Cardiac muscle cell (in vitro differentiated cells and primary cell): Measurements from ENCODE around the gene ARHGAP6. TPM values are rescaled to one million over a fixed set of nuclear protein-coding genes. Genes with fewer than 3 reads are reported as not detected.

Experiments used
- DNase-seq, 2 donors: peaks; one replicate each; pipeline versions ENCODE4 v3.0.0 to v3.0.0-alpha.2; 2010 to 2017; ENCODE audit warnings: low read depth in 1 of 2, low spot score in 1 of 2
- H3K27ac ChIP-seq: fragments of 200-600 bp; sonication (generic); 2 replicates; pipeline ENCODE4 v1.5.1; 2016
- H3K27me3 ChIP-seq: fragments of 200-600 bp; sonication (generic); 2 replicates; pipeline ENCODE4 v1.6.0; 2016; ENCODE audit warnings: control low read depth
- H3K36me3 ChIP-seq: fragments of 200-600 bp; sonication (generic); 2 replicates; pipeline ENCODE4 v1.5.1; 2016; ENCODE audit warnings: control low read depth
- H3K4me1 ChIP-seq: fragments of 200-600 bp; sonication (generic); 2 replicates; pipeline ENCODE4 v1.8.1; 2017; ENCODE audit warnings: low read depth, mild to moderate bottlenecking, mixed run types
- H3K4me3 ChIP-seq: fragments of 200-600 bp; sonication (generic); 2 replicates; pipeline ENCODE4 v1.5.1; 2016; ENCODE audit warnings: mild to moderate bottlenecking
- H3K9me3 ChIP-seq: fragments of 200-600 bp; sonication (generic); 2 replicates; pipeline ENCODE4 v1.5.1; 2017; ENCODE audit warnings: low read depth, mild to moderate bottlenecking, control low read depth
- CTCF ChIP-seq: IDR thresholded peaks from 2 replicates; pipeline ENCODE4 v1.5.1; 2012; ENCODE audit warnings: low read depth, mild to moderate bottlenecking, low read length
- polyA plus RNA-seq: library from polyadenylated mRNA; unstranded; fragments of >200 nt; fragmentation: Nextera tagmentation; extraction: Ambion mirVana; gene quantifications from 2 replicates; pipeline ENCODE4 v1.2.1, GENCODE V29; 2016
- total RNA-seq: library from RNA; depleted of rRNA; stranded (reverse); fragments of >200 nt; gene quantifications from 2 replicates; pipeline ENCODE4 v1.2.3, GENCODE V29; 2016

Gene ARHGAP6
- total and polyA plus RNA-seq, 2 experiments from 2014 or later: 10.5 to 45.0 TPM

GRCh38 chrX:11269006-11269405, 396.7 kb downstream of the ARHGAP6 start:
- no peaks in the 10 kb centered on the region for H3K27me3 ChIP-seq
- no peaks in the 10 kb centered on the region for H3K36me3 ChIP-seq
- TF ChIP-seq CTCF: no peak
- no peak overlapping the region for H3K27ac ChIP-seq
- H3K4me1 ChIP-seq: no peaks in the 10 kb centered on the region
- no peak overlapping the region for H3K4me3 ChIP-seq
- no peaks in the 10 kb centered on the region for H3K9me3 ChIP-seq
- no peak for DNase-seq

GRCh38 chrX:11267425-11267824, 398.3 kb downstream of the ARHGAP6 start:
- DNase-seq: peak in 1 of 2 donors; percentile 36
- Histone ChIP-seq H3K36me3 (no peaks in the 10 kb centered on the region), H3K9me3 (no peaks in the 10 kb centered on the region), H3K4me3 (no peak overlapping the region), H3K27ac (no peak overlapping the region), H3K4me1 (no peaks in the 10 kb centered on the region), H3K27me3 (no peaks in the 10 kb centered on the region)
- no peak for TF ChIP-seq CTCF

- H3K36me3 ChIP-seq: no peaks in the 10 kb centered on the region
- H3K4me1 ChIP-seq: no peaks in the 10 kb centered on the region
- H3K27ac ChIP-seq: no peak overlapping the region
- no peak for TF ChIP-seq CTCF
- H3K4me3 ChIP-seq: no peak overlapping the region
- no peaks in the 10 kb centered on the region for H3K27me3 ChIP-seq
- no peaks in the 10 kb centered on the region for H3K9me3 ChIP-seq
- no peak for DNase-seq
Observed at GRCh38 chrX:11266573-11267003, 399.1 kb downstream of the ARHGAP6 start.

- Histone ChIP-seq H3K36me3 (no peaks in the 10 kb centered on the region), H3K27ac (no peak overlapping the region), H3K4me3 (no peak overlapping the region), H3K9me3 (no peaks in the 10 kb centered on the region), H3K4me1 (no peaks in the 10 kb centered on the region), H3K27me3 (no peaks in the 10 kb centered on the region)
- TF ChIP-seq CTCF: no peak
- no peak for DNase-seq
Observed at GRCh38 chrX:11265352-11265751, 400.4 kb downstream of the ARHGAP6 start.

GRCh38 chrX:11264925-11265324, 400.8 kb downstream of the ARHGAP6 start:
- DNase-seq: no peak
- Histone ChIP-seq H3K36me3 (no peaks in the 10 kb centered on the region), H3K4me3 (no peak overlapping the region), H3K4me1 (no peaks in the 10 kb centered on the region), H3K27me3 (no peaks in the 10 kb centered on the region), H3K9me3 (no peaks in the 10 kb centered on the region), H3K27ac (no peak overlapping the region)
- TF ChIP-seq CTCF: no peak

GRCh38 chrX:11261260-11261659, 404.5 kb downstream of the ARHGAP6 start:
- DNase-seq: peak in 1 of 2 donors; percentile 45
- no peaks in the 10 kb centered on the region for H3K4me1 ChIP-seq
- no peaks in the 10 kb centered on the region for H3K36me3 ChIP-seq
- H3K27me3 ChIP-seq: no peaks in the 10 kb centered on the region
- no peak overlapping the region for H3K4me3 ChIP-seq
- no peak for TF ChIP-seq CTCF
- no peak overlapping the region for H3K27ac ChIP-seq
- H3K9me3 ChIP-seq: no peaks in the 10 kb centered on the region
